Measurements from ENCODE around the gene CSPG5. TPM values are rescaled to one million over a fixed set of nuclear protein-coding genes. Genes with fewer than 3 reads are reported as not detected.

Gene CSPG5
- total RNA-seq, 2 donors from 2014 or later = 0.14 to 1.2 TPM

DNA sequence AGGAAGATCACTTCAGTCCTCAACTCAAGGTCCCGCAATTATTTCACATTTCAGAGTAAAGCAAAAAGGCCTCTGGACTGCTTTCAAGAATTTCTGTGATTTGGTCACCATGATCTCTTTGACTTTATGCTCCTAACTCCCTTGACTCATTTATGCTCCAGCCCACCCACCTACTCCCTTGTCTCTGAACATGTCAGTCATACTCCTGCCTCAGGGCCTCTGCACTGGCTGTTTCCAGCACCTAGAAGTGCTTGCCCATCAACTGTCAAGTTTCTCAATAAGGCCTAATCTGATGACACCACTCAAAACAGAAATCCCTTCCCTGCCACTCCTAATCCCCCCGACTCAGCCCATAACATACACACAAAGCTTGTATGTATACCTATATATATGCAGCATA lies 36.1 kb upstream of the CSPG5 start:
- no peak overlapping the region for H3K27ac ChIP-seq
- no peaks in the 10 kb centered on the region for H3K9me3 ChIP-seq
- intact Hi-C loops (cut with DNase I) = no loop called here
- no peak for TF ChIP-seq POLR2A (IDR thresholded peaks at IDR 0.05)
- no peak for TF ChIP-seq POLR2AphosphoS5 (IDR thresholded peaks at IDR 0.05)
- TF ChIP-seq, protein P1, sequence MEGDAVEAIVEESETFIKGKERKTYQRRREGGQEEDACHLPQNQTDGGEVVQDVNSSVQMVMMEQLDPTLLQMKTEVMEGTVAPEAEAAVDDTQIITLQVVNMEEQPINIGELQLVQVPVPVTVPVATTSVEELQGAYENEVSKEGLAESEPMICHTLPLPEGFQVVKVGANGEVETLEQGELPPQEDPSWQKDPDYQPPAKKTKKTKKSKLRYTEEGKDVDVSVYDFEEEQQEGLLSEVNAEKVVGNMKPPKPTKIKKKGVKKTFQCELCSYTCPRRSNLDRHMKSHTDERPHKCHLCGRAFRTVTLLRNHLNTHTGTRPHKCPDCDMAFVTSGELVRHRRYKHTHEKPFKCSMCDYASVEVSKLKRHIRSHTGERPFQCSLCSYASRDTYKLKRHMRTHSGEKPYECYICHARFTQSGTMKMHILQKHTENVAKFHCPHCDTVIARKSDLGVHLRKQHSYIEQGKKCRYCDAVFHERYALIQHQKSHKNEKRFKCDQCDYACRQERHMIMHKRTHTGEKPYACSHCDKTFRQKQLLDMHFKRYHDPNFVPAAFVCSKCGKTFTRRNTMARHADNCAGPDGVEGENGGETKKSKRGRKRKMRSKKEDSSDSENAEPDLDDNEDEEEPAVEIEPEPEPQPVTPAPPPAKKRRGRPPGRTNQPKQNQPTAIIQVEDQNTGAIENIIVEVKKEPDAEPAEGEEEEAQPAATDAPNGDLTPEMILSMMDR (IDR thresholded peaks at IDR 0.05) = no peak
- no peak overlapping the region for H3K4me3 ChIP-seq
- H3K4me1 ChIP-seq (replicated peaks) = peaks cover 3% of the 10 kb centered on the region
- 96% methylated on average over 2 of the region's 2 CpGs for WGBS
- no peak for DNase-seq (ENCODE audit: low spot score)
- H3K27me3 ChIP-seq (replicated peaks; ENCODE audit: insufficient read depth) = no peaks in the 10 kb centered on the region
- no peaks in the 10 kb centered on the region for H3K36me3 ChIP-seq

DNA sequence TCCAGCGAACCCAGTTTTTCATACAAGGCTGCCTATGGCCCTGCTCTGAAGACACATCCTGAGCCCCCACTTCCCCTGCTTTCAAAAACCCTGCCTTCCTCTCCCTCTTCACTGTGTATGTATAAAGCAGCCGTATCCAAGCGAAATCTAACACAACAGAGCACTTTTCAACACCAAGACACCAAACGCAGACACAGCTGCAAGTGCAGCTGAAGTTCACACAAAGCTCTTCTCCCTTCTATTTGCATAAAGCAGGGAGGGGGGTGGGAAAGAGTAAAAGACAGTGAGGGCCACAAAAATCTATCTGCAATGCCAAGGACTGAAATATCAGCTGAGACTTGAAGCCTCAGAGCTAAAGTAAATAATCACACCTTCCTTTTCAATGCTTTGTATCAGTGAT lies 35.1 kb upstream of the CSPG5 start:
- Histone ChIP-seq H3K27me3 (replicated peaks; ENCODE audit: insufficient read depth) (no peaks in the 10 kb centered on the region), H3K9me3 (no peaks in the 10 kb centered on the region), H3K27ac (no peak overlapping the region), H3K4me1 (replicated peaks) (peaks cover 3% of the 10 kb centered on the region), H3K36me3 (no peaks in the 10 kb centered on the region), H3K4me3 (no peak overlapping the region)
- 50% methylated on average over 4 of the region's 4 CpGs for WGBS
- intact Hi-C loops (cut with DNase I) = no loop called here
- no peak for DNase-seq (ENCODE audit: low spot score)
- no peak for TF ChIP-seq POLR2A (IDR thresholded peaks at IDR 0.05)
- TF ChIP-seq POLR2AphosphoS5 (IDR thresholded peaks at IDR 0.05) = no peak
- TF ChIP-seq, protein P1 (IDR thresholded peaks at IDR 0.05) = no peak

DNA sequence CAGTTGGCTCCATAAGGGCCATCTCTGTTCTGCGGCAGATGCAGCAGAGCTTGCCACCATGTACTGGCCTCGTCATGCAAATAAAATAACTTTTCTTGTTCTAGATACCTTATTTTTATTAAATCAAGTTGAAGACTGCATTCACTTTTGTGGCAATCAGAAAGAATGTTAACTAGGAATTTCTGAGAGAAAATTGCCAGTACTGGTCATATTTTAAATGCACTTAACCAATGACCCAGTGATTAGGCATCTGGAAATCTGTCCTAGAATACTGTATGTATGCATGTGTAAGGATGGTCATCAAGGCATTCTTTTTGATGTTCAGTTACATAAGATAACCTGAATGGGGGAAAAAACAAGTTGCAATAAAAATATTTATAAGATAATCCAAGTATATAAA lies 34.2 kb upstream of the CSPG5 start:
- TF ChIP-seq, protein P1 (IDR thresholded peaks at IDR 0.05) = no peak
- TF ChIP-seq POLR2AphosphoS5 (IDR thresholded peaks at IDR 0.05) = no peak
- no peak for TF ChIP-seq POLR2A (IDR thresholded peaks at IDR 0.05)
- intact Hi-C loops (cut with DNase I) = no loop called here

DNA sequence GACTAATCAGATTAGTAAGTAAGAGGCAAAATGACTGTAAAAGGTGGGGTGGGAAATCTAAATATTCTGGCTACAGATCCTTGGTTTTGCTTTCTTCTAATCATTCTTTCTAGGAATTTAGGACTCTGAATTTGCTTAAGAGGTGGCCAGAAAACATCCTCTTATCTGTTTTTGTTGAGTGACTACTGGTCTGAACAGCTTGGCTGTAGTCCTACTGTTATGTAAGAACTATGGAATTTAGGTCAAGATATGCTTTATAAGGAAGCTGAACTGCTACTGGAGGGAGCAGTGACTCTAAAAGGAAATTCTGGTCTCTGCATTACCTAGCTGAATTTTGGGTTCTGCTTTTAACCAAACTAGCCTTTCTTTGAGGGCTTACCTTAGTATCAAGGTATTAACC lies 33.5 kb upstream of the CSPG5 start:
- TF ChIP-seq POLR2A (IDR thresholded peaks at IDR 0.05) (no peak), POLR2AphosphoS5 (IDR thresholded peaks at IDR 0.05) (no peak)
- TF ChIP-seq, protein P1 (IDR thresholded peaks at IDR 0.05) = no peak
- intact Hi-C loops (cut with DNase I) = no loop called here
- DNase-seq (ENCODE audit: low spot score) = no peak

More for the DNA sequence above, 34.2 kb upstream of the CSPG5 start:
- no peak overlapping the region for H3K27ac ChIP-seq
- DNase-seq (ENCODE audit: low spot score) = no peak
- H3K27me3 ChIP-seq (replicated peaks; ENCODE audit: insufficient read depth) = no peaks in the 10 kb centered on the region
- no peak overlapping the region for H3K4me3 ChIP-seq
- H3K36me3 ChIP-seq = no peaks in the 10 kb centered on the region
- 97% methylated on average over 2 of the region's 2 CpGs for WGBS
- H3K4me1 ChIP-seq (replicated peaks) = peaks cover 3% of the 10 kb centered on the region
- no peaks in the 10 kb centered on the region for H3K9me3 ChIP-seq

DNA sequence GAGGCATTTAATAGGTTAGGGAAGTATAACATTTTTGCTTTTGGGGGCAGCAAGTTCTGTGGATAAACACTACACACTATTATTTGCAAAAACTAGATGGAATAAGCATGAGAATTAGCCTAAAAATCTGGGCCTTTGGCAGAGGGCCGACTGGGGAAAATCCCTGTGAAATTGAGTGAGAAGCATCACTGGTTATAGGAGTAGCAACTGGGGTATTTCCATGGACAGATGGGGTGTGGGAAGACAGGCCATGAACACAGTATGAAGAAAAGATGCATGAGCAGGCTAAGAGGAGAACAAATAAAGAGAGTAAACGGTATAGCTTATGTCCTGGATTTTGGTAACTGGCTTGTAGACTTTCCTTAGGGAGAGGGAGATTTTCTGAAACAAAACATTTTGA lies 32.9 kb upstream of the CSPG5 start:
- intact Hi-C loops (cut with DNase I) = no loop called here
- DNase-seq (ENCODE audit: low spot score) = no peak
- Histone ChIP-seq H3K36me3 (no peaks in the 10 kb centered on the region), H3K4me1 (replicated peaks) (peaks cover 3% of the 10 kb centered on the region), H3K27ac (no peak overlapping the region), H3K9me3 (no peaks in the 10 kb centered on the region), H3K27me3 (replicated peaks; ENCODE audit: insufficient read depth) (no peaks in the 10 kb centered on the region), H3K4me3 (no peak overlapping the region)
- WGBS = 80% methylated on average over 2 of the region's 2 CpGs
- TF ChIP-seq, protein P1 (IDR thresholded peaks at IDR 0.05) = no peak
- no peak for TF ChIP-seq POLR2A (IDR thresholded peaks at IDR 0.05)
- no peak for TF ChIP-seq POLR2AphosphoS5 (IDR thresholded peaks at IDR 0.05)

More for the DNA sequence above, 33.5 kb upstream of the CSPG5 start:
- H3K4me1 ChIP-seq (replicated peaks) = peaks cover 3% of the 10 kb centered on the region
- H3K4me3 ChIP-seq = no peak overlapping the region
- H3K27me3 ChIP-seq (replicated peaks; ENCODE audit: insufficient read depth) = no peaks in the 10 kb centered on the region
- no peaks in the 10 kb centered on the region for H3K9me3 ChIP-seq
- no peaks in the 10 kb centered on the region for H3K36me3 ChIP-seq
- no peak overlapping the region for H3K27ac ChIP-seq

Data from prostate gland (tissue), 2 donors.